Parathyroid adenoma (tissue), 2 donors: Measurements from ENCODE around the gene MEIS2.

ENCODE experiments used
- H2AFZ ChIP-seq: fragments of 300-600 bp; sonication (generic); one replicate; pipeline ENCODE4 v1.7.0; 2017; ENCODE audit warnings: antibody characterized with exemption, mild to moderate bottlenecking
- H3K27ac ChIP-seq: fragments of 300-600 bp; sonication (generic); one replicate; pipeline ENCODE4 v1.7.0; 2017
- H3K27me3 ChIP-seq: fragments of 300-600 bp; sonication (generic); one replicate; pipeline ENCODE4 v1.7.0; 2017; ENCODE audit warnings: low read length; ENCODE audit not compliant: control insufficient read depth, insufficient read depth
- H3K36me3 ChIP-seq: fragments of 300-600 bp; sonication (generic); one replicate; pipeline ENCODE4 v1.7.0; 2017; ENCODE audit warnings: low read length; ENCODE audit not compliant: control insufficient read depth, insufficient read depth
- H3K4me1 ChIP-seq: fragments of 300-600 bp; sonication (generic); one replicate; pipeline ENCODE4 v1.7.0; 2017; ENCODE audit warnings: control low read depth
- H3K4me2 ChIP-seq: fragments of 300-600 bp; sonication (generic); one replicate; pipeline ENCODE4 v1.7.0; 2017; ENCODE audit warnings: low read length
- H3K4me3 ChIP-seq: fragments of 300-600 bp; sonication (generic); one replicate; pipeline ENCODE4 v1.7.0; 2017; ENCODE audit warnings: low read depth, low read length
- H3K79me2 ChIP-seq: fragments of 300-600 bp; sonication (generic); one replicate; pipeline ENCODE4 v1.7.0; 2017; ENCODE audit warnings: control low read depth
- H3K9ac ChIP-seq: fragments of 300-600 bp; sonication (generic); one replicate; pipeline ENCODE4 v1.7.0; 2017; ENCODE audit warnings: mild to moderate bottlenecking
- H3K9me3 ChIP-seq: fragments of 300-600 bp; sonication (generic); one replicate; pipeline ENCODE4 v1.7.0; 2017; ENCODE audit warnings: low read length; ENCODE audit not compliant: control insufficient read depth
- TF ChIP-seq, protein P1 (sequence below): fragments of 300-600 bp; sonication (generic); IDR thresholded peaks from one replicate; pipeline ENCODE4 v1.7.0; 2017; ENCODE audit warnings: antibody characterized with exemption, mild to moderate bottlenecking
- donor health status: primary hyperparathyroidism.

Gene MEIS2

GRCh38 chr15:36961956-36962355, 138.4 kb downstream of the MEIS2 start:
- Histone ChIP-seq H3K4me3 (no peak overlapping the region), H3K36me3 (no peaks in the 10 kb centered on the region), H3K27ac (no peak overlapping the region), H2AFZ (no peak overlapping the region), H3K9me3 (no peaks in the 10 kb centered on the region), H3K9ac (no peak overlapping the region), H3K4me2 (no peak overlapping the region), H3K27me3 (no peaks in the 10 kb centered on the region), H3K4me1 (no peaks in the 10 kb centered on the region), H3K79me2 (no peaks in the 10 kb centered on the region)
- TF ChIP-seq, protein P1, sequence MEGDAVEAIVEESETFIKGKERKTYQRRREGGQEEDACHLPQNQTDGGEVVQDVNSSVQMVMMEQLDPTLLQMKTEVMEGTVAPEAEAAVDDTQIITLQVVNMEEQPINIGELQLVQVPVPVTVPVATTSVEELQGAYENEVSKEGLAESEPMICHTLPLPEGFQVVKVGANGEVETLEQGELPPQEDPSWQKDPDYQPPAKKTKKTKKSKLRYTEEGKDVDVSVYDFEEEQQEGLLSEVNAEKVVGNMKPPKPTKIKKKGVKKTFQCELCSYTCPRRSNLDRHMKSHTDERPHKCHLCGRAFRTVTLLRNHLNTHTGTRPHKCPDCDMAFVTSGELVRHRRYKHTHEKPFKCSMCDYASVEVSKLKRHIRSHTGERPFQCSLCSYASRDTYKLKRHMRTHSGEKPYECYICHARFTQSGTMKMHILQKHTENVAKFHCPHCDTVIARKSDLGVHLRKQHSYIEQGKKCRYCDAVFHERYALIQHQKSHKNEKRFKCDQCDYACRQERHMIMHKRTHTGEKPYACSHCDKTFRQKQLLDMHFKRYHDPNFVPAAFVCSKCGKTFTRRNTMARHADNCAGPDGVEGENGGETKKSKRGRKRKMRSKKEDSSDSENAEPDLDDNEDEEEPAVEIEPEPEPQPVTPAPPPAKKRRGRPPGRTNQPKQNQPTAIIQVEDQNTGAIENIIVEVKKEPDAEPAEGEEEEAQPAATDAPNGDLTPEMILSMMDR, result no peak

GRCh38 chr15:36960947-36961227, 139.5 kb downstream of the MEIS2 start:
- no peak overlapping the region for H3K27ac ChIP-seq
- no peak overlapping the region for H3K4me2 ChIP-seq

GRCh38 chr15:36960179-36960946, 140.0 kb downstream of the MEIS2 start:
- no peak overlapping the region for H2AFZ ChIP-seq
- no peak overlapping the region for H3K27ac ChIP-seq
- H3K4me1 ChIP-seq, result no peaks in the 10 kb centered on the region
- H3K4me2 ChIP-seq, result no peak overlapping the region
- no peak overlapping the region for H3K4me3 ChIP-seq
- H3K36me3 ChIP-seq, result no peaks in the 10 kb centered on the region
- no peaks in the 10 kb centered on the region for H3K9me3 ChIP-seq
- no peaks in the 10 kb centered on the region for H3K27me3 ChIP-seq
- no peaks in the 10 kb centered on the region for H3K79me2 ChIP-seq
- TF ChIP-seq, protein P1, result no peak
- H3K9ac ChIP-seq, result no peak overlapping the region

More at GRCh38 chr15:36960947-36961227, 139.5 kb downstream of the MEIS2 start:
- no peaks in the 10 kb centered on the region for H3K4me1 ChIP-seq
- H2AFZ ChIP-seq, result no peak overlapping the region
- H3K79me2 ChIP-seq, result no peaks in the 10 kb centered on the region
- no peaks in the 10 kb centered on the region for H3K9me3 ChIP-seq
- no peak overlapping the region for H3K9ac ChIP-seq
- no peaks in the 10 kb centered on the region for H3K27me3 ChIP-seq
- TF ChIP-seq, protein P1, result no peak
- no peaks in the 10 kb centered on the region for H3K36me3 ChIP-seq
- H3K4me3 ChIP-seq, result no peak overlapping the region

- H3K27ac ChIP-seq, result no peak overlapping the region
- no peak overlapping the region for H2AFZ ChIP-seq
- H3K27me3 ChIP-seq, result no peaks in the 10 kb centered on the region
- no peak overlapping the region for H3K9ac ChIP-seq
- H3K9me3 ChIP-seq, result no peaks in the 10 kb centered on the region
- H3K79me2 ChIP-seq, result no peaks in the 10 kb centered on the region
- no peak overlapping the region for H3K4me2 ChIP-seq
- no peaks in the 10 kb centered on the region for H3K36me3 ChIP-seq
- no peak overlapping the region for H3K4me3 ChIP-seq
- TF ChIP-seq, protein P1, result no peak
- no peaks in the 10 kb centered on the region for H3K4me1 ChIP-seq
These were observed 140.6 kb downstream of the MEIS2 start for GRCh38 chr15:36959746-36960145.

DNA sequence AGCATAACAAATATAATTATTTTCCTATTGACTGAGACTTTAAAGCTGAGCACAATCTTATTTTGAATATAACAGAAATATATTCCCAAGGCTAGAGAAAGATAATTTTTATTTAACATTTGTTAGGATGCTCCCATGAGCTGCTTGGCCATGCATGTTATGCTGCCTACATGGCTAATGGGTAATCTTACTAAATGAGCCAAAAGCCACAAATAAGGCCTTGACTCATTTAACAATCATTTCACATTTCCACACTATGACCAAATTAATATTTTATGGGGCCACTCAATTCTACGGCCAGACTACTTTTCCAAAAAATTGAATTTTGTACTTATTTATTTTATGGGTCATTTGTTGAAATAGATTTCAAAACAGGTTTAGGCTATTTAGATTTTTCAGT, 141.7 kb downstream of the MEIS2 start:
- Histone ChIP-seq H3K9me3 (no peaks in the 10 kb centered on the region), H3K27me3 (no peaks in the 10 kb centered on the region), H3K4me2 (no peak overlapping the region), H3K4me1 (no peaks in the 10 kb centered on the region), H3K36me3 (no peaks in the 10 kb centered on the region), H2AFZ (no peak overlapping the region), H3K9ac (no peak overlapping the region), H3K27ac (no peak overlapping the region), H3K4me3 (no peak overlapping the region), H3K79me2 (no peaks in the 10 kb centered on the region)
- TF ChIP-seq, protein P1, result no peak
